ENCODE results near the gene LEF1. TPM values are rescaled to one million over a fixed set of nuclear protein-coding genes. Genes with fewer than 3 reads are reported as not detected.

The LEF1 gene
- total RNA-seq, 1 donor from 2014 or later, result 16.6 TPM

- Histone ChIP-seq H2AFZ (ENCODE audit: low read depth, low read length) (no peak overlapping the region), H3K9me3 (ENCODE audit: insufficient read depth, low read depth, low read length) (no peaks in the 10 kb centered on the region), H3K27me3 (ENCODE audit: insufficient read depth, low read length) (no peaks in the 10 kb centered on the region), H3K79me2 (ENCODE audit: insufficient read depth, low read length) (no peaks in the 10 kb centered on the region), H3K4me1 (ENCODE audit: insufficient read depth, low read length) (no peaks in the 10 kb centered on the region), H3K4me2 (ENCODE audit: low read length) (no peak overlapping the region), H3K36me3 (ENCODE audit: insufficient read depth, low read length) (no peaks in the 10 kb centered on the region), H3K9ac (ENCODE audit: low read length) (no peak overlapping the region), H3K27ac (ENCODE audit: low read depth, low read length) (no peak overlapping the region), H4K20me1 (ENCODE audit: insufficient read depth, low read length) (no peaks in the 10 kb centered on the region), H3K4me3 (ENCODE audit: insufficient read depth, low read depth, low read length) (no peak overlapping the region)
- no peak for TF ChIP-seq EZH2 (IDR thresholded peaks at IDR 0.05; ENCODE audit: insufficient read depth, low read length)
- TF ChIP-seq CTCF (IDR thresholded peaks at IDR 0.05; ENCODE audit: insufficient read depth, low read depth, low read length), result no peak
- no peaks in the 10 kb centered on the region for H3K9me3 Mint-ChIP-seq (ENCODE audit: unreplicated experiment)
- DNase-seq (ENCODE audit: low read depth) (no peak), FAIRE-seq (no peak)
- peaks cover 4% of the 10 kb centered on the region for H3K27me3 Mint-ChIP-seq (ENCODE audit: low read depth, unreplicated experiment)
- H3K27ac Mint-ChIP-seq (ENCODE audit: unreplicated experiment), result no peak overlapping the region
- no peak overlapping the region for H3K4me3 Mint-ChIP-seq (ENCODE audit: unreplicated experiment)
- peaks cover 27% of the 10 kb centered on the region for H3K36me3 Mint-ChIP-seq (ENCODE audit: low read depth, unreplicated experiment)
- no peaks in the 10 kb centered on the region for H3K4me1 Mint-ChIP-seq (ENCODE audit: low read depth, unreplicated experiment)
These were observed 87.5 kb downstream of the LEF1 start for GRCh38 chr4:108081256-108081655.

- no peak overlapping the region for H3K27ac ChIP-seq (ENCODE audit: low read depth, low read length)
- no peaks in the 10 kb centered on the region for H4K20me1 ChIP-seq (ENCODE audit: insufficient read depth, low read length)
- no peaks in the 10 kb centered on the region for H3K27me3 ChIP-seq (ENCODE audit: insufficient read depth, low read length)
- H3K4me3 Mint-ChIP-seq (ENCODE audit: unreplicated experiment), result no peak overlapping the region
- H3K79me2 ChIP-seq (ENCODE audit: insufficient read depth, low read length), result no peaks in the 10 kb centered on the region
- no peaks in the 10 kb centered on the region for H3K36me3 ChIP-seq (ENCODE audit: insufficient read depth, low read length)
- no peak overlapping the region for H3K27ac Mint-ChIP-seq (ENCODE audit: unreplicated experiment)
- no peaks in the 10 kb centered on the region for H3K9me3 ChIP-seq (ENCODE audit: insufficient read depth, low read depth, low read length)
- no peaks in the 10 kb centered on the region for H3K4me1 Mint-ChIP-seq (ENCODE audit: low read depth, unreplicated experiment)
- TF ChIP-seq CTCF (IDR thresholded peaks at IDR 0.05; ENCODE audit: insufficient read depth, low read depth, low read length) (no peak), EZH2 (IDR thresholded peaks at IDR 0.05; ENCODE audit: insufficient read depth, low read length) (no peak)
- H3K9me3 Mint-ChIP-seq (ENCODE audit: unreplicated experiment), result no peaks in the 10 kb centered on the region
- H3K9ac ChIP-seq (ENCODE audit: low read length), result no peak overlapping the region
- H3K36me3 Mint-ChIP-seq (ENCODE audit: low read depth, unreplicated experiment), result peaks cover 27% of the 10 kb centered on the region
- no peaks in the 10 kb centered on the region for H3K4me1 ChIP-seq (ENCODE audit: insufficient read depth, low read length)
- H3K4me2 ChIP-seq (ENCODE audit: low read length), result no peak overlapping the region
- H3K27me3 Mint-ChIP-seq (ENCODE audit: low read depth, unreplicated experiment), result peaks cover 4% of the 10 kb centered on the region
- DNase-seq (ENCODE audit: low read depth) (no peak), FAIRE-seq (no peak)
- no peak overlapping the region for H3K4me3 ChIP-seq (ENCODE audit: insufficient read depth, low read depth, low read length)
- H2AFZ ChIP-seq (ENCODE audit: low read depth, low read length), result no peak overlapping the region
These were observed 88.0 kb downstream of the LEF1 start for GRCh38 chr4:108080747-108081146.

GRCh38 chr4:108078024-108078733 lies 90.6 kb downstream of the LEF1 start:
- no peak for FAIRE-seq
- Histone ChIP-seq H3K27me3 (ENCODE audit: insufficient read depth, low read length) (no peaks in the 10 kb centered on the region), H3K4me2 (ENCODE audit: low read length) (no peak overlapping the region), H3K4me1 (ENCODE audit: insufficient read depth, low read length) (no peaks in the 10 kb centered on the region), H3K4me3 (ENCODE audit: insufficient read depth, low read depth, low read length) (no peak overlapping the region), H3K79me2 (ENCODE audit: insufficient read depth, low read length) (no peaks in the 10 kb centered on the region), H3K9me3 (ENCODE audit: insufficient read depth, low read depth, low read length) (no peaks in the 10 kb centered on the region), H2AFZ (ENCODE audit: low read depth, low read length) (no peak overlapping the region), H3K9ac (ENCODE audit: low read length) (no peak overlapping the region), H3K36me3 (ENCODE audit: insufficient read depth, low read length) (no peaks in the 10 kb centered on the region), H4K20me1 (ENCODE audit: insufficient read depth, low read length) (no peaks in the 10 kb centered on the region), H3K27ac (ENCODE audit: low read depth, low read length) (no peak overlapping the region)
- Mint-ChIP-seq H3K27me3 (ENCODE audit: low read depth, unreplicated experiment) (peaks cover 4% of the 10 kb centered on the region), H3K4me1 (ENCODE audit: low read depth, unreplicated experiment) (no peaks in the 10 kb centered on the region), H3K9me3 (ENCODE audit: unreplicated experiment) (no peaks in the 10 kb centered on the region), H3K4me3 (ENCODE audit: unreplicated experiment) (no peak overlapping the region), H3K27ac (ENCODE audit: unreplicated experiment) (no peak overlapping the region), H3K36me3 (ENCODE audit: low read depth, unreplicated experiment) (peaks cover 29% of the 10 kb centered on the region)
- no peak for TF ChIP-seq CTCF (IDR thresholded peaks at IDR 0.05; ENCODE audit: insufficient read depth, low read depth, low read length)
- TF ChIP-seq EZH2 (IDR thresholded peaks at IDR 0.05; ENCODE audit: insufficient read depth, low read length), result no peak
- peak; percentile 51 for DNase-seq (ENCODE audit: low read depth)
